DOHH2 (cell line): Measurements from ENCODE around the gene LIPC.

Source experiments
- H3F3A ChIP-seq: fragments of 200-600 bp; sonication (generic), shearing (Covaris generic); 2 replicates; pipeline ENCODE4 v1.6.0; 2016; ENCODE audit warnings: antibody characterized with exemption, mild to moderate bottlenecking; ENCODE audit not compliant: control insufficient read depth, insufficient read depth
- H3K27ac ChIP-seq: fragments of 200-600 bp; sonication (generic); 2 replicates; pipeline ENCODE4 v1.5.1; 2014; ENCODE audit warnings: low read depth, mild to moderate bottlenecking, low read length, moderate library complexity
- H3K27me3 ChIP-seq: fragments of 200-600 bp; sonication (generic); 2 replicates; pipeline ENCODE4 v1.6.1; 2014; ENCODE audit warnings: mild to moderate bottlenecking, low read length, mixed read lengths; ENCODE audit not compliant: control insufficient read depth
- H3K36me3 ChIP-seq: fragments of 200-600 bp; sonication (generic); 2 replicates; pipeline ENCODE4 v1.6.1; 2014; ENCODE audit warnings: mild to moderate bottlenecking, low read length, moderate library complexity, mixed read lengths; ENCODE audit not compliant: control insufficient read depth
- H3K4me1 ChIP-seq: fragments of 200-600 bp; sonication (generic); 2 replicates; pipeline ENCODE4 v1.6.1; 2014; ENCODE audit warnings: mild to moderate bottlenecking, low read length, mixed read lengths; ENCODE audit not compliant: control insufficient read depth
- H3K4me2 ChIP-seq: fragments of 200-600 bp; sonication (generic); 2 replicates; pipeline ENCODE4 v1.6.0; 2014; ENCODE audit warnings: mild to moderate bottlenecking, low read length, moderate library complexity
- H3K4me3 ChIP-seq: fragments of 200-600 bp; sonication (generic); 2 replicates; pipeline ENCODE4 v1.5.1; 2014; ENCODE audit warnings: mild to moderate bottlenecking, low read length, mixed read lengths
- H3K79me2 ChIP-seq: fragments of 200-600 bp; sonication (generic); 2 replicates; pipeline ENCODE4 v1.6.1; 2014; ENCODE audit warnings: mild to moderate bottlenecking, low read length, mixed read lengths; ENCODE audit not compliant: control insufficient read depth
- H3K9me2 ChIP-seq: fragments of 200-600 bp; sonication (generic); replicated peaks from 2 replicates; pipeline ENCODE4 v1.6.1; 2014; ENCODE audit warnings: mild to moderate bottlenecking, low read length, mixed read lengths; ENCODE audit not compliant: control insufficient read depth
- H3K9me3 ChIP-seq: fragments of 200-600 bp; sonication (generic); 2 replicates; pipeline ENCODE4 v1.6.1; 2014; ENCODE audit warnings: antibody characterized with exemption, low read length, mixed read lengths; ENCODE audit not compliant: control insufficient read depth, insufficient read depth
- H4K20me1 ChIP-seq: fragments of 200-600 bp; sonication (generic); 2 replicates; pipeline ENCODE4 v1.6.0; 2014; ENCODE audit warnings: low read depth, mild to moderate bottlenecking, antibody characterized with exemption, low read length, moderate library complexity; ENCODE audit not compliant: control insufficient read depth, insufficient read depth
- EZH2phosphoT487 ChIP-seq: fragments of 200-600 bp; sonication (generic); IDR thresholded peaks from 2 replicates; pipeline ENCODE4 v1.6.1; 2017; ENCODE audit warnings: borderline replicate concordance, mild to moderate bottlenecking, antibody characterized with exemption, low read length, moderate library complexity, mixed read lengths
- TF ChIP-seq, protein P1 (sequence below): fragments of 200-600 bp; sonication (generic); IDR thresholded peaks from one replicate; pipeline ENCODE4 v1.5.1; 2014; ENCODE audit warnings: antibody characterized with exemption, mild to moderate bottlenecking, low read depth, low read length; ENCODE audit not compliant: poor library complexity, severe bottlenecking

Gene LIPC

DNA sequence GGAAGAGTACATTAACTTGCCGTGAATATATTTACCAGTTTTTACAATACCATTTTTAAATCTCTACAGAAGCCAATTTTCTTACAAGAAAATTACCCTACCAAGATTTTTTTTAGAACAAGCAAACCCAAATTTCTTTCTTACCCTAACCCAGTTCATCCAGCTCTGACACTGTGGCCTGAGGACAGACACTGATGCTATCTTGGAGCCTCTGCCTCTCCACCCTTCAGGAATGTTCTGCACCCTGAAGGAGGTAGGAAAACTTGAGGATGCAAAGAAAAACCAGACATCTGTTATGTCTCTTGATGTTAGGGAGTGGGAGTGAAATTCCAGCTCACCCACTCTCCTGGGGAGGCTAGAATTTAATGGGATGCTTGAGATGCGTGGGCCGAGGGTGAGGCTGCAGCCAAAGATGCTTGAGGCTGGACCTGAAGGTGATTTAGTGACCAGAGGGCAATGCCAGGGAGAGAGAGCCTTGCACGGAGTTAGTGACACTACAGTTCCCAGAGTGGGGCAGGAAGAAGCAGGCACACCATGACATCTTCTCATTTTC, 69.9 kb downstream of the LIPC start:
- H4K20me1 ChIP-seq, result no peaks in the 10 kb centered on the region
- H3K9me3 ChIP-seq, result no peaks in the 10 kb centered on the region
- no peaks in the 10 kb centered on the region for H3K4me1 ChIP-seq
- no peak overlapping the region for H3K4me3 ChIP-seq
- no peak overlapping the region for H3K27ac ChIP-seq
- no peaks in the 10 kb centered on the region for H3K36me3 ChIP-seq
- TF ChIP-seq EZH2phosphoT487, result no peak
- TF ChIP-seq, protein P1, sequence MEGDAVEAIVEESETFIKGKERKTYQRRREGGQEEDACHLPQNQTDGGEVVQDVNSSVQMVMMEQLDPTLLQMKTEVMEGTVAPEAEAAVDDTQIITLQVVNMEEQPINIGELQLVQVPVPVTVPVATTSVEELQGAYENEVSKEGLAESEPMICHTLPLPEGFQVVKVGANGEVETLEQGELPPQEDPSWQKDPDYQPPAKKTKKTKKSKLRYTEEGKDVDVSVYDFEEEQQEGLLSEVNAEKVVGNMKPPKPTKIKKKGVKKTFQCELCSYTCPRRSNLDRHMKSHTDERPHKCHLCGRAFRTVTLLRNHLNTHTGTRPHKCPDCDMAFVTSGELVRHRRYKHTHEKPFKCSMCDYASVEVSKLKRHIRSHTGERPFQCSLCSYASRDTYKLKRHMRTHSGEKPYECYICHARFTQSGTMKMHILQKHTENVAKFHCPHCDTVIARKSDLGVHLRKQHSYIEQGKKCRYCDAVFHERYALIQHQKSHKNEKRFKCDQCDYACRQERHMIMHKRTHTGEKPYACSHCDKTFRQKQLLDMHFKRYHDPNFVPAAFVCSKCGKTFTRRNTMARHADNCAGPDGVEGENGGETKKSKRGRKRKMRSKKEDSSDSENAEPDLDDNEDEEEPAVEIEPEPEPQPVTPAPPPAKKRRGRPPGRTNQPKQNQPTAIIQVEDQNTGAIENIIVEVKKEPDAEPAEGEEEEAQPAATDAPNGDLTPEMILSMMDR, result no peak
- no peaks in the 10 kb centered on the region for H3K9me2 ChIP-seq
- H3K79me2 ChIP-seq, result no peaks in the 10 kb centered on the region
- no peak overlapping the region for H3K4me2 ChIP-seq
- no peaks in the 10 kb centered on the region for H3F3A ChIP-seq
- H3K27me3 ChIP-seq, result peaks cover 3% of the 10 kb centered on the region; the same call in 1 of the 2 replicates

DNA sequence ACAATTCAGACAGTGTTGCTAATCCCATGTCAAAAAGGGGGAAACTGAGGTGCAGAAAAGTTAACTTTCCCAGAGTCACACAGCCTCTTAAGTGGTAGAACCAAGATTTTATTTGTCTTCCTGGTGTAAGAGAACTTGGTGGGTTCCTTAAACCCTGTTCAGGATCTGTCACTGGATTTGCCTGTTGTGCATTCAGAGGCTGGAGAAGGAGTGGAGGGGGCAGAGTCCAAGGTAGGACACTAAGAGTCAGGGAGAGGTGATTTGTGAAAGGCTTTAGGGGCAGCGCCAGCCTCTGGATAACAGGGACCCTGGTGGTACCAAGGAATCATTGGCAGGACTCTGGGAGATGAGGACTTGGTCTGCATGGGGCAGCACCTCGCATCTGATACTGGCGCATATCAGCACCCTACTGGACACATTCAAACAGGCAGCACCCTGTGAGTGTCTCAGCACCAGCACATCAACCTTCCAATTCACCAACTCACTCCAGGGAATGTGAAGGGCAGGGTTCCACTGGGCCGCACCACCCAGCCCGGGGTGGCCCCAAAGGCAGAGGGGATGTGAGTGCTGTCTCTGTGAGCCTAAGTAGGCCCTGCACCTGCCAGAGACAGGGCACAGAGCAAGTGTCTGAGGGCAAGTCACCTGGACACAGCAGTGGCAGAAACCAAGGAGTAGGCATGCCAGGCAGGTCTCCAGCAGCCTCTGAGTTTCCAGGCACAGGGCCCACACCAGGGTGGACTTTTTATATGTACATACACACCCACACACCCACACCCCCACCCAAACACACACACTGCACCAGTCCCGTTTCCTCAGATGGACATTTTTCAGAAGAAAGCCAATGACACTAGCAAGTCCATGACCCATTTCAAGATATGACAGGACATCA, 71.6 kb downstream of the LIPC start:
- no peaks in the 10 kb centered on the region for H3K79me2 ChIP-seq
- H3K9me2 ChIP-seq, result no peaks in the 10 kb centered on the region
- H3K4me2 ChIP-seq, result no peak overlapping the region
- no peak overlapping the region for H3K27ac ChIP-seq
- no peak overlapping the region for H3K4me3 ChIP-seq
- H3K4me1 ChIP-seq, result no peaks in the 10 kb centered on the region
- TF ChIP-seq, protein P1, result no peak
- no peak for TF ChIP-seq EZH2phosphoT487
- peaks cover 3% of the 10 kb centered on the region; the same call in 1 of the 2 replicates for H3K27me3 ChIP-seq
- no peaks in the 10 kb centered on the region for H3F3A ChIP-seq
- no peaks in the 10 kb centered on the region for H3K36me3 ChIP-seq
- no peaks in the 10 kb centered on the region for H4K20me1 ChIP-seq
- no peaks in the 10 kb centered on the region for H3K9me3 ChIP-seq

DNA sequence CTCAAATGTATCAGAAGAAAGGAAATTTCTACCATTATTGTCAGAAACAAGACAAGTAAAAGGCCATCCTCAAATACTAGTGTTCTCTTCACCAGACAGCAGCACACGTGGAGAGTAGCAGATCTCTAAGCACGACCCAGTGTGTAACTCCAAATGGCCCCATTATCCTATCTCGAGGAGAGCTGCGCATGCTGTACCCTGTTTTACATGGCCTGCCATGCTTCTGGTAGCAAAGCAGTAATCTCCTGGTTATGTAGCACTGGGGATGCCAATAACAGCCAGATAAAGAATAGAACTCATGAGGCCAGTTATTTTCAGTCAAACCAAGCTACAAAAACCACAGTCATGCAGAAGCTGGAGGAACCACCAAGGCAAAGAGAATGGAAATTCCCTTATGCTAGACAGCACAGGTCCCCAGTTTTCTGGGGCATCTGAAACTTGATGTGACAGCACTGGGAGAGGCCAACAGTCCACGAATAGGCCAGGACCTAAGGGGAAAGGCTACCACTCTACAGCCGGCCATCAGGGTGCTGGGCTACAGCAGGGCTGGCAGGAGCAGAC, 73.0 kb downstream of the LIPC start:
- TF ChIP-seq, protein P1, result no peak
- no peak for TF ChIP-seq EZH2phosphoT487
- no peak overlapping the region for H3K27ac ChIP-seq
- no peaks in the 10 kb centered on the region for H3F3A ChIP-seq
- H3K36me3 ChIP-seq, result no peaks in the 10 kb centered on the region
- no peaks in the 10 kb centered on the region for H3K4me1 ChIP-seq
- no peaks in the 10 kb centered on the region for H3K9me2 ChIP-seq
- H3K27me3 ChIP-seq, result 0 out of 2 replicates have a peak, but pooled peaks cover 3% of the 10 kb centered on the region
- no peaks in the 10 kb centered on the region for H3K9me3 ChIP-seq
- H3K4me2 ChIP-seq, result no peak overlapping the region
- H3K4me3 ChIP-seq, result no peak overlapping the region
- no peaks in the 10 kb centered on the region for H4K20me1 ChIP-seq
- H3K79me2 ChIP-seq, result no peaks in the 10 kb centered on the region
